PC-9 (cell line): ENCODE measurements around the gene TNS1. TPM values are rescaled to one million over a fixed set of nuclear protein-coding genes. Genes with fewer than 3 reads are reported as not detected.
A peak's percentile ranks its signal among the peaks of the same experiment; 100 is the strongest.

Experiments used
- BruUV-seq: library from RNA; stranded (reverse); fragments of 400-500 nt; replicated peaks from 2 replicates; lab custom pipeline; 2021; lab: Mats Ljungman, UMichigan
- CTCF ChIA-PET: fragments of 300-600 bp; sonication (Branson Sonifier 250); formaldehyde crosslinking; loops from one replicate; lab custom pipeline; 2022; ENCODE audit warnings: antibody characterized with exemption; lab: Charles Lee
- POLR2A ChIA-PET: fragments of 300-600 bp; sonication (Branson Sonifier 250); formaldehyde crosslinking; loops from one replicate; lab custom pipeline; 2022; ENCODE audit warnings: antibody characterized with exemption; ENCODE audit not compliant: unreplicated experiment; lab: Charles Lee
- DNase-seq, 2 experiments: peaks; one replicate each; pipeline versions ENCODE4 v3.0.0 to v3.0.0-alpha.2; 2015 to 2022; ENCODE audit warnings: mixed read lengths in 1 of 2
- H2AFZ ChIP-seq: fragments of 200-600 bp; sonication (generic); 2 replicates; pipeline ENCODE4 v1.8.1; 2017; ENCODE audit warnings: antibody characterized with exemption
- H3F3A ChIP-seq: fragments of 200-600 bp; sonication (generic); 2 replicates; pipeline ENCODE4 v1.8.1; 2017; ENCODE audit warnings: antibody characterized with exemption, mild to moderate bottlenecking, low read depth; ENCODE audit not compliant: insufficient read depth
- H3K27ac ChIP-seq: fragments of 200-600 bp; sonication (generic); 2 replicates; pipeline ENCODE4 v1.6.1; 2016; ENCODE audit warnings: mixed run types
- H3K27me3 ChIP-seq: fragments of 200-600 bp; sonication (generic); 2 replicates; pipeline ENCODE4 v1.6.1; 2016; ENCODE audit warnings: low read depth, mixed run types; ENCODE audit not compliant: insufficient read depth
- H3K36me3 ChIP-seq: fragments of 200-600 bp; sonication (generic); 2 replicates; pipeline ENCODE4 v1.6.1; 2016; ENCODE audit warnings: low read depth, mixed run types
- H3K4me1 ChIP-seq: fragments of 200-600 bp; sonication (generic); replicated peaks from 2 replicates; pipeline ENCODE4 v1.6.1; 2016; ENCODE audit warnings: mixed run types; ENCODE audit not compliant: insufficient read depth
- H3K4me2 ChIP-seq: fragments of 200-600 bp; sonication (generic); 2 replicates; pipeline ENCODE4 v1.6.1; 2017; ENCODE audit warnings: mixed run types
- H3K4me3 ChIP-seq: fragments of 200-600 bp; sonication (generic); 2 replicates; pipeline ENCODE4 v1.6.1; 2016; ENCODE audit warnings: mixed run types
- H3K79me2 ChIP-seq: fragments of 200-600 bp; sonication (generic); 2 replicates; pipeline ENCODE4 v1.6.1; 2017; ENCODE audit warnings: low read depth, mixed run types
- H3K9me2 ChIP-seq: fragments of 200-600 bp; sonication (generic); 2 replicates; pipeline ENCODE4 v1.8.1; 2017; ENCODE audit warnings: mild to moderate bottlenecking; ENCODE audit not compliant: insufficient read depth
- H3K9me3 ChIP-seq: fragments of 200-600 bp; sonication (generic); 2 replicates; pipeline ENCODE4 v1.8.1; 2016; ENCODE audit warnings: low read depth; ENCODE audit not compliant: insufficient read depth
- H4K20me1 ChIP-seq: fragments of 200-600 bp; sonication (generic); 2 replicates; pipeline ENCODE4 v1.8.1; 2017; ENCODE audit not compliant: insufficient read depth
- EZH2 ChIP-seq: fragments of 200-600 bp; sonication (generic); IDR thresholded peaks from 2 replicates; pipeline ENCODE4 v1.8.0; 2017; ENCODE audit warnings: antibody characterized with exemption, low read depth
- intact Hi-C: fragments of 100-400 bp; cut with micrococcal nuclease; formaldehyde crosslinking; loops from one replicate; pipeline ENCODE4 v1.10.0; 2022; ENCODE audit not compliant: unreplicated experiment
- total RNA-seq: library from RNA; stranded (reverse); gene quantifications from 2 replicates; pipeline ENCODE4 v1.2.3, GENCODE V29; 2021
- TF ChIP-seq, protein P1 (sequence below): fragments of 200-600 bp; sonication (generic); conservative IDR thresholded peaks from 2 replicates; pipeline ENCODE4 v1.6.1; 2017; ENCODE audit warnings: mixed run types, antibody characterized with exemption, mild to moderate bottlenecking, moderate library complexity

TNS1 gene
- total RNA-seq, 1 experiment from 2014 or later, result 5.5 TPM

DNA sequence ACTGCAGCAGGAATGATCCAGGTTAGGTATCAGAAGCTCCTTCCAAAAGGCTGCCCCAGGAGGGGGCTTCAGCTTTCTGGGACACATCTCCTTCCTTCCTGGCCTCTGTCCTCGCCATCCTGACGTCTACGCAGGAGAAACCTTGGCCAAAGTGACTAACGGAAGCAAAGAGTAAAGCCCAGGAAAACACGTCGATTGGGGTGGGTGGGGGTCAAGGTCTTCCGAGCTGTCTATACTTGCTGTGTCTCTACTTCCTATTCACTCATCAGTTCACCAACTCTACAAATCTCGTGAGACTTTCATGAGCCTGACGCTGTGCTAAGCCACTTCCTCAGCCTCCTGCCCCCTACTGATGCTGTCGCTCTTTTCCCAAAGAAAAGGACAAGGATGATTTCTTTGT, 212.6 kb downstream of the TNS1 start:
- H3K79me2 ChIP-seq, result no peaks in the 10 kb centered on the region
- ChIA-PET POLR2A (no interaction called here), CTCF (interaction anchor here (0.8 kb wide), 1 partner anchor 97 kb away, joined by 3 read pairs; no protein-coding TSS in a partner anchor)
- no peak overlapping the region for H3K27ac ChIP-seq
- no peaks in the 10 kb centered on the region for H3K9me3 ChIP-seq
- no peaks in the 10 kb centered on the region for H3K4me1 ChIP-seq
- H3F3A ChIP-seq, result no peaks in the 10 kb centered on the region
- intact Hi-C loops, result no loop called here
- no peaks in the 10 kb centered on the region for H3K36me3 ChIP-seq
- no peak for DNase-seq
- no peaks in the 10 kb centered on the region for H4K20me1 ChIP-seq
- no peak overlapping the region for H3K4me2 ChIP-seq
- no peak overlapping the region for H2AFZ ChIP-seq
- BruUV-seq, result no TSS peak
- no peaks in the 10 kb centered on the region; the same call in 1 of the 2 replicates for H3K27me3 ChIP-seq
- no peaks in the 10 kb centered on the region for H3K9me2 ChIP-seq
- H3K4me3 ChIP-seq, result no peak overlapping the region
- TF ChIP-seq, protein P1, sequence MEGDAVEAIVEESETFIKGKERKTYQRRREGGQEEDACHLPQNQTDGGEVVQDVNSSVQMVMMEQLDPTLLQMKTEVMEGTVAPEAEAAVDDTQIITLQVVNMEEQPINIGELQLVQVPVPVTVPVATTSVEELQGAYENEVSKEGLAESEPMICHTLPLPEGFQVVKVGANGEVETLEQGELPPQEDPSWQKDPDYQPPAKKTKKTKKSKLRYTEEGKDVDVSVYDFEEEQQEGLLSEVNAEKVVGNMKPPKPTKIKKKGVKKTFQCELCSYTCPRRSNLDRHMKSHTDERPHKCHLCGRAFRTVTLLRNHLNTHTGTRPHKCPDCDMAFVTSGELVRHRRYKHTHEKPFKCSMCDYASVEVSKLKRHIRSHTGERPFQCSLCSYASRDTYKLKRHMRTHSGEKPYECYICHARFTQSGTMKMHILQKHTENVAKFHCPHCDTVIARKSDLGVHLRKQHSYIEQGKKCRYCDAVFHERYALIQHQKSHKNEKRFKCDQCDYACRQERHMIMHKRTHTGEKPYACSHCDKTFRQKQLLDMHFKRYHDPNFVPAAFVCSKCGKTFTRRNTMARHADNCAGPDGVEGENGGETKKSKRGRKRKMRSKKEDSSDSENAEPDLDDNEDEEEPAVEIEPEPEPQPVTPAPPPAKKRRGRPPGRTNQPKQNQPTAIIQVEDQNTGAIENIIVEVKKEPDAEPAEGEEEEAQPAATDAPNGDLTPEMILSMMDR, result no peak
- no peak for TF ChIP-seq EZH2

DNA sequence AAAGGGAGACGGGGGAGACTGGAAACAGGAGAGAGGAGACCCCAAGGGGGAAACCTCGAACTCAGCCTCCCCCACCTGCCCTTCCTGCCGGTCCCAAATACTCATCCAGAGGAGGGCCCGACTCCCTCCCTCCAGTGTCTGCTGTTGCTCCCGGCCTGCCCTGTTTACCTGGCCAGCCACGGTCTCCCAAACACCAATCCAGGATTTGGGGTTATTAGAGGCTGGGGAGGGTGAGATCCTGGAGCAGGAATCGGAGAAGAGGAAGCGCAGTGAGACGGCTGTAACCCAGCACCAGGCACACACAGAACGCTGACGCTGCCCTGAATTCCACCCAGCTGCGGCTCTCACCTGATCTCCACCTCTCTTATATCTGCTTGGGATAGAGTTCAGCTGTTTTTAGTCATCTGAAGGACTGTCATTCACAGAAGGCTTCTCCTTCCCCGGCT, 213.0 kb downstream of the TNS1 start:
- Histone ChIP-seq H3F3A (no peaks in the 10 kb centered on the region), H3K4me2 (no peak overlapping the region), H3K27ac (no peak overlapping the region), H3K4me3 (no peak overlapping the region), H3K79me2 (no peaks in the 10 kb centered on the region), H3K9me3 (no peaks in the 10 kb centered on the region), H3K27me3 (no peaks in the 10 kb centered on the region; the same call in 1 of the 2 replicates), H4K20me1 (no peaks in the 10 kb centered on the region), H3K9me2 (no peaks in the 10 kb centered on the region), H3K36me3 (no peaks in the 10 kb centered on the region), H3K4me1 (no peaks in the 10 kb centered on the region), H2AFZ (no peak overlapping the region)
- no peak for DNase-seq
- intact Hi-C loops, result loop anchor here (1.0 to 5.0 kb wide), 4 partner anchors 97 to 608 kb away; partner anchors contain the start of gene CTDSP1
- CTCF ChIA-PET, result interaction anchor here (0.8 to 1.2 kb wide), 4 partner anchors 96 to 198 kb away, joined by 3 to 7 read pairs (median 3); no protein-coding TSS in a partner anchor
- no TSS peak for BruUV-seq
- POLR2A ChIA-PET, result no interaction called here
- TF ChIP-seq EZH2, result no peak
- TF ChIP-seq, protein P1, result no peak

DNA sequence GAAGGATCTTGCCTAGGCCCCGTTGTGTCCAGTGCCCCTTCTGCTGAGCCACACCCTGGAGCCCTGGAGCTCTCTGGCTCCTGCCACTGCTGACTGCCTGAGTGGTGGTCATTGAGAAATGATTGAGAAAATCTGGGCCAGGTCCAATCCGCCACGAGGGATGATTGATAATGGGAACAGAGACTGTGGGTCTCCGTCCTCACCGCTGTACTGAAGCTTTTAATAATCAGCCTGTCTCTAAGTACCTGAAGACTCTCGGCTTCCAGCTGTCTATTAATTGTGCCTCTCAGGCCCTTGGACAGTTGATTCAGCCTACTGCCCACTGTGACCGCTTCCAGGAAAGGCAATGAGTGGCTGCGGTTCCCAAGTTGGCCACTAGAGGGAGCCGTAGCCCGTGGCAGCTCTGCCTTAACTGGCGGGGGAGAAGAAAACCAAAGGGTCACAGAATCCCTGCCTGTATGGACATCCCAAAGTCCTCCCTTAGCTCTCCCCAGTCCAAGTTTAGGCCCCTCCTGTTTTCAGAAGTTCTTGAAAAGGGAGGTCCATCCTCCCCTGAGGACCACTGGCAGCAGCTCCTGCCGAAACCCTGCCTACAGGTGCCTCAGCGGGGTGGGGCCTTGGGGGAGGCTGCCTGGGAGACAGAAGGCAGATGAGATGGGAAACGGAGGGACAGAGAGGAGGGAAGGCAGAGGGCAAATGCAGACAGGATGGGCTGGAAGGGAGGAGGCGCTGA, 213.6 kb downstream of the TNS1 start:
- Histone ChIP-seq H3K4me1 (no peaks in the 10 kb centered on the region), H4K20me1 (no peaks in the 10 kb centered on the region), H3K27me3 (no peaks in the 10 kb centered on the region; the same call in 1 of the 2 replicates), H3F3A (no peaks in the 10 kb centered on the region), H2AFZ (no peak overlapping the region), H3K4me2 (no peak overlapping the region), H3K27ac (no peak overlapping the region), H3K9me3 (no peaks in the 10 kb centered on the region), H3K36me3 (no peaks in the 10 kb centered on the region), H3K4me3 (no peak overlapping the region), H3K9me2 (no peaks in the 10 kb centered on the region), H3K79me2 (no peaks in the 10 kb centered on the region)
- intact Hi-C loops, result loop anchor here (1.0 to 5.0 kb wide), 4 partner anchors 97 to 608 kb away; partner anchors contain the start of gene CTDSP1
- peak; percentile 43 to 72 for DNase-seq
- POLR2A ChIA-PET, result no interaction called here
- no peak for TF ChIP-seq EZH2
- TF ChIP-seq, protein P1, result peak; percentile 99
- no TSS peak for BruUV-seq
- CTCF ChIA-PET, result interaction anchor here (0.5 to 1.2 kb wide), 6 partner anchors 96 to 1059 kb away, joined by 3 to 7 read pairs (median 4); no protein-coding TSS in a partner anchor
